Measurements from ENCODE around the gene PPP1R16B.
"Not testable (repeated sequence)": the region's sequence is repeated elsewhere in the genome, so short reads cannot be mapped to it uniquely, and the experiment has no call there.

Gene PPP1R16B

DNA sequence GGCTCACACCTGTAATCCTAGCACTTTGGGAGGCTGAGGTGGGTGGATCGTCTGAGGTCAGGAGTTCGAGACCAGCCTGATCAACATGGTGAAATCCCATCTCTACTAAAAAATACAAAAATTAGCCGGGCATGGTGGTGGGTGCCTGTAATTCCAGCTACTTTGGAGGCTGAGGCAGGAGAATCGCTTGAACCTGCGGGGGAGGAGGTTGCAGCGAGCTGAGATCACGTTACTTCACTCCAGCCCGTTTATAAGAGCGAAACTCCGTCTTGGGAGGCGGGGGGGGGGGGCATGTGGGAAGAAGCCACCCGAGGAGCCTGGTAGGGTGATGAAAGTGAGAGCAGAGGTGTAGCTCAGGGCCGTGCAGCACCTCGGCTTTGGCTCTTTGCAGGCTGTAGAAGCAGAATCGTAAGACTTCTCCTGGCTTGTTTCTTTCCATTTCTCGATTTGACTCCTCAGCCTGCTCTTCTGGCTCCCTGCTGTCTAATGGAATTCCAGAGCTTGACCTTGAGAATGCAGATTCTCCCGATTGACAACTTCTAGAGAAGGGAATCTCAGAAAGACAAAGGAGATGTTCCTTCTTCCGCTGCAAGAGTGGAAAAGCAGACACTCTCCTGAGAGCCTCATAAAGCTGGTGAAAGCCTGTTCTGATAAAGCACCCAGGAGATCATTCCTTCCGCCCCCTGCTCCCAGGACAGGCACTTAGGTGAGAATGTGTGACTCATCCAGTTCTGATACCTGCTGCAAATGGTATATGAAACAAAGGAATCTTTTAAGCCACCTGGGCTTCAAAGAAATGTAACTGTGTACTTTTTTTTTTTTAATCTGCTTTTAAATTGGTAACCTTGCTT lies 26.0 kb upstream of the PPP1R16B start:
- TF ChIP-seq GATA1 (IDR thresholded peaks at IDR 0.05; ENCODE audit: low read depth, low read length) (no peak), POLR2A (IDR thresholded peaks at IDR 0.05; ENCODE audit: low read length) (no peak)

DNA sequence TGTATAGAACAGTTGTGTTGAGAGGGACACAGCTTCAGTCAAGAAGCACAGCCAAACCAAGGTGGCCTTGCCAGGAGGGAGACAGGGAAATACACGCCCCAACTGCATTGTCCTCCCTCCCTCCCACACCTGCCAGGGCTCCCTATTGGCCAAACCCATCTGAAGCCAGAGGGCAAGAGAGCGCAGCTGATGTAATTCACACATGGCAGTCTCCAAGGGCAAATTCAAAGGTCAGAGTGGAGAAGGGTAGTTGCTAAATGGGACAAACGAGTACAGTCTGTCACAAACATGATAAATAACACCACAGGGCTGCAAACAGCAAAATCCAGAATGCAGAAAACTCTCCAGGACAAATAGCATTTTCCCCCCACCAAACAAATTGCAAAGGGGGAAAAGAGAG lies 23.2 kb upstream of the PPP1R16B start:
- no peak for DNase-seq
- TF ChIP-seq POLR2A (IDR thresholded peaks at IDR 0.05; ENCODE audit: low read length) (no peak), GATA1 (IDR thresholded peaks at IDR 0.05; ENCODE audit: low read depth, low read length) (no peak)

More for the DNA sequence above, 26.0 kb upstream of the PPP1R16B start:
- DNase-seq: no peak

DNA sequence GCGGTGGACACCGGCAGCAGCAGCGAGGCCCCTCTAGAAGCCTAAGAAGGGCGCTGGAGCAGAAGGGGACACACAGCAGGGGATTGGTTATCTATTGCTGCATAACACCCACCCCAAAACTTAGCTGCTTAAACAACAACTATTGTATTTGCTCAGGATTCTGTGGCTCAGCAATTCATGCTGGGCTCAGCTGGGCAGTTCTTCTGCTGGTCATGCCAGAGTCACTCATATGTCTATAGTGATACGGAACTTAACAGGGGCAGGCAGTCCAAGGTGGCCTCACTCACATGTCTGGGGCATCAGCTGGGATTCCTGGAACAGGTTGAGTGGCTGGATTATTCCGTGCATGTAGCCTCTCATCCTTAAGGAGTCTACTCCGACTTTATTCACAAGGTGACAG lies 17.6 kb upstream of the PPP1R16B start:
- TF ChIP-seq POLR2A (IDR thresholded peaks at IDR 0.05; ENCODE audit: low read length) (no peak), GATA1 (IDR thresholded peaks at IDR 0.05; ENCODE audit: low read depth, low read length) (no peak)
- DNase-seq: no peak

DNA sequence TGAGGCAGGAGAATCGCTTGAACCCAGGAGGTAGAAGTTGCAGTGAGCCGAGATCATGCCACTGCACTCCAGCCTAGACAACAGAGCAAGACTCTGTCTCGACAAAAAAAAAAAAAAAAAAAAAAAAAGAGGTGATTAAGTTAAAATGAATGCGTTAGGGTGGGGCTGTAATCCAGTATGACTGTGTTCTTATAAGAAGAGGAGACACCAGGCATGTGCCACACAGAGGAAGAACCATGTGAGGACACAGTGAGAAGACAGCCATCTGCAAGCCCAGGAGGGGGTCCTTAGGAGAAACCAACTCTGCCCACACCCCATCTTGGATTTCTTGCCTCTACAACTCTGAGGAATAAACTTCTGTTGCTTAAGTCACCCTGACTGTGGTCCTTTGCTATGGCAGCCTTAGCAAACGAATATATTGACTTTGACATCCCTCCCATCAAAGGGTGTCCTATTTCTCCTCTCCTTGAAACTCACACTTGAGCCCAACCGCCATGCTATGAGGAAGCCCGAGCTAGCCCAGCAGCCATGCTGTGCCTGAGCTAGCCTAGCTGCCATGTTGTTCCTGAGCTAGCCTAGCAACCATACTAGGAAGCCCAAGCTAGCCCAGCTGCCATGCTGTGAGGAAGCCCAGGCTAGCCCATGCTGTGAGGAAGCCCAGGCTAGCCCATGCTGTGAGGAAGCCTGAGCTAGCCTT lies 15.8 kb upstream of the PPP1R16B start:
- no peak for DNase-seq
- TF ChIP-seq POLR2A (IDR thresholded peaks at IDR 0.05; ENCODE audit: low read length): no peak
- TF ChIP-seq GATA1 (IDR thresholded peaks at IDR 0.05; ENCODE audit: low read depth, low read length): no peak

DNA sequence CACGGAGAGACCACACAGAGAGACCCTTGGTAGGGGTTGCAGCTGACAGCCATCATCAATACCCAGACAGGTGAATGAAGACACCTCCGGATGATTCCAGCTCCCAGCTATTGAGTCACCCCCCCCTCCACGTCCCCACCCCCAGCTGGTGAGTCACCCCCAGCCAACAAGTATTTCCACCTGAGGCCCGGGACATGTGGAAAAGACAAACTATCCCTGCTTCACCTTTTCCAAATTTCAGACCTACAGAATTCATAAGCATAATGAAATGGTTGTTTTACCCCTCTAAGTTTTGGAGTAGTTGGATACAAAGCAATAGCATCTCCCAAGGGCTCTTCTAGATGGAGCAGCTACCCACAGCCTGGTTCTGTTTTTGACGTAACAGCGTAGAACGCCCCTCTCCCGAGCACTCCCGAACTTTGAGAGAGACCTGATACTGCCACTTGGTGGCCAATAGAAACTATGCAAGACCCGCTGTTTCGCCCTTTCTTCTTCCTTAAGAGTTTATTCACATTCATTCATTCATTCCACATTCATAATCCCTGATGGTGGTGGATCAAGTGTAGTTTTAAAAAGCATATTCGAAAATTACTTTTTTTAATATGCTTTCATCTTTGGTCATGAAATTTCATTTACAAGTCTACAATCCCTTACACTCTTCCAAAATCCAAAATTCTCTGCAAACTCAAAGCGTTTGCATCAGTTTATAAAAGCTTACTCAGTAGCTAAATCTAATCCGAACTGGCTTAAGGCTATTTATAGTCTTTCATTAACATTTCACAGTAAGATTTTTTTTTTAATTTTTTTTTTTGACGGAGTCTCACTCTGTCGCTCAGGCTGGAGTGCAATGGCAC lies 15.1 kb upstream of the PPP1R16B start:
- DNase-seq: peak; percentile 9 to 39
- TF ChIP-seq GATA1 (IDR thresholded peaks at IDR 0.05; ENCODE audit: low read depth, low read length) (no peak), POLR2A (IDR thresholded peaks at IDR 0.05; ENCODE audit: low read length) (no peak)

DNA sequence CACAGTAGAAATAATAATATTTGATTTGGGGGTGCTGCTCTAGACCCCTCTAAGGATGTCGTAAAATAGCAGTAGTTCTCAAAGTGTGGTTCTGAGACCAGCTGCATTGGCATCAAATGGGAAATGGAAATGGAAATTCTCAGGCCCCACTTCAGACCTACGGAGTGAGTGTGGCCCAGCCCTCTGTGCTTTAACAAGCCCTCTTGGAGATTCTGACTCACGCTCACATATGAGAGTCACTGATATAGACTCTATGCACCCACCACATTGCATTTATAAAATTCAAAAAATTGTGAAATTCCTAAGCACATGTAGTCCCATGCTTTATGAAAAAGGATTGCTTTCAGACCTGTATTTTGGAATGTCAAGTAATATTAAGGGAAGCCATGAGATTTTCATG lies 14.2 kb upstream of the PPP1R16B start:
- no peak for DNase-seq
- TF ChIP-seq POLR2A (IDR thresholded peaks at IDR 0.05; ENCODE audit: low read length) (no peak), GATA1 (IDR thresholded peaks at IDR 0.05; ENCODE audit: low read depth, low read length) (no peak)

DNA sequence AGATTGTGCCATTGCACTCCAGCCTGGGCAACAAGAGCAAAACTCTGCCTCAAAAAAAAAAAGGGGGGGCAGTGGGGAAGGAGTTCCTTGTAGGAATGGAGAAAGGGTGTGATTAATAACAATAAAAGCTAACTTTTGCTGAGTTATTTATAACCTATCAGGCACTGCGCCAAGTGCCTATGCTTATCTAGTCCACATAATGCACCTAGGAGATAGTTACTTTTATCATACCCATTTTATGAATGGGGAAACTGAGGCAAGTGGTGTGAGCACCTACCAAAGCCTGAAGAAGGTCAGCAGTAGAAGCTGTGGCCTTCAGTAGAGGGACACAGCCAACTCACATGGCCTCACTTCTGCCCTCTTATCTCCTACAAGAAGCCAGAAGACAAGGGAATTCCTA lies 13.6 kb upstream of the PPP1R16B start:
- TF ChIP-seq POLR2A (IDR thresholded peaks at IDR 0.05; ENCODE audit: low read length): no peak
- TF ChIP-seq GATA1 (IDR thresholded peaks at IDR 0.05; ENCODE audit: low read depth, low read length): no peak
- no peak for DNase-seq

DNA sequence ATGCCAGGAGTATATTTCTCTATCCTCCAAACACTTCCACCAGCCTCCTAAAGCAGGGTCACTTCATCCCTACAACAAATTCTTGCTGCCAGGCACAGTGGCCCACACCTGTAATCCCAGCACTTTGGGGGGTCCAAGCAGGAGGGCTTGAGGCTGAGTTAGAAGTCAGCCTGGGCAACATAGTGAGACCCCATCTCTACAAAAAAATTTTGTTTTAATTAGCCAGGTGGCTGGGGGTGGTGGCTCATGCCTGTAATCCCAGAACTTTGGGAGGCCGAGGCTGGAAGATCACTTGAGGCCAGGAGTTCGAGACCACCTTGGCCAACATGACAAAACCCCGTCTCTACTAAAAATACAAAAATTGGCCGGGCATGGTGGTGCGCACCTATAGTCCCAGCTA lies 11.4 kb upstream of the PPP1R16B start:
- not testable (repeated sequence) for DNase-seq

DNA sequence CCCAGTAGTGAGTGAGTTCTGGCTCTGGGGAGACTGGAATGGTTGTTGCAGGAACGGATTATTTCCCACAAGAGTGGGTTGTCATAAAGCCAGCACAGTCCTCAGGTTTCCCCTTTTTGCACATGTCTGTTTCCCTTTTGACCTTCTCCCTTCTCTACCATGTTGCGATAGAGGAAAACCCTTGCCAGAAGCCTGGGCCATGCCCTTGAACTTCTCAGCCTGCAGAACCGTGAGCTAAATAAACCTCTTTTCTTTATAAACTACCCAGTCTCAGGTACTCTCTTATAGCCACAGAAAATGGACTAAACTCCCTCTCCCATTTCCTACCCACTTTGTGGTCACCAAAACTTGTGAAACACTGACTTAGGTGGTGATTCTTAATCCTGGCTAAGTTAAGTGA lies 7.2 kb upstream of the PPP1R16B start:
- TF ChIP-seq GATA1 (IDR thresholded peaks at IDR 0.05; ENCODE audit: low read depth, low read length): no peak
- TF ChIP-seq POLR2A (IDR thresholded peaks at IDR 0.05; ENCODE audit: low read length): no peak
- no peak for DNase-seq

DNA sequence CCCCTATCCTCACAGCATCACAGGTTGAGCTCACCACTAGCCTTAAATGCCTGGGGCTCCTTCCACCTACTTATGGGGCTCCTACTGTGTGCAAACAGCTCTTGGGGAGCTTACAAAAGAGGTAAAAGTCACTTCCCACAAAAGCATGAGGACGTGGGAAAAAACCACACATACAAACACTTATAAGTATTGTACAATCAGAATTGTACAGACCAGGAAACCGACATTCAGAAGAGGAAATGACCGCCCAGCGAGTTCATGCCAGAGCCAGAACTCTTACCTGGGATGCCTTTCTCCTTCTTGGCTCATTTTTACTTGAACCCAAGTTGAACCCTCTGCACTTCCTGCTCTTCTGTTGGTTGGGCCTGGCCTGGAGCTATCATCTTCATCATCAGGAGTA lies 6.3 kb upstream of the PPP1R16B start:
- no peak for DNase-seq
- TF ChIP-seq POLR2A (IDR thresholded peaks at IDR 0.05; ENCODE audit: low read length): no peak
- no peak for TF ChIP-seq GATA1 (IDR thresholded peaks at IDR 0.05; ENCODE audit: low read depth, low read length)

DNA sequence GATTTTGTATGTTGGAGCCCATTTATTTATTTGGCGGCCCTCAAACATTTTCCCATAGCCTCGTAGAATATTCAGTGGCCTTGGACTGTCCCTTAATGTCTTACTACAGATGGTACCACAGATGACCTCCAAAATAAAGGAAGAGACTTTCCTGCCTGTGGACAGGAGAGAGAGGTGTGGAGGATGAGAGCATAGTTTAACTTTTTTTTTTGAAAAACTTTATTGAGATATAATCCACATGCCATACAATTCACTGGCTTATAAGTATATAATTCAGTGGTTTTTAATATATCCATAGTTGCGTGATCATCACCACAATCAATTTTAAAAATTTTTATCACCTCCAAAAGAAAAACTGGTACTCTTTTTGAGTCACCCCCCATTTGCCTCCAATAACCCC lies 4.6 kb upstream of the PPP1R16B start:
- TF ChIP-seq GATA1 (IDR thresholded peaks at IDR 0.05; ENCODE audit: low read depth, low read length): no peak
- TF ChIP-seq POLR2A (IDR thresholded peaks at IDR 0.05; ENCODE audit: low read length): no peak
- DNase-seq: no peak

DNA sequence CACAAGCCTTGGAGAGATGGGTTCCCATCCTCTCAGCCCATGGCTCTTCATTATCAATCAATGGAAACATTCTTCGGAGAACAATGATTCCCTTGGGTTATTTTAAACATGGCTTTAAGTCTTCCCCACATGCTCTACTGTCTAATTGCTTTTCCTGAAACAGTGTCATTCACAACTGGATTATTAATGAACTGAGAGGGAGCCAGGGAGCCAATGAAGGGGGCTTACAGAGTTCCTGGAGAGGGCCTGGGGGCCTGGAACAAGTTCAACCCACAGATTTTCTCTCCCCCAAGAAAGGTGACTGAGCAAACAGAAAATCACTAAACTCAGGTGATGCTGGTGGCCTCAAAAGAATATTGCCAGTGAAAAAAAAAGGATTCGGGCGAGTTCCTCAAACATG lies 1.3 kb upstream of the PPP1R16B start:
- TF ChIP-seq POLR2A (IDR thresholded peaks at IDR 0.05; ENCODE audit: low read length) (no peak), GATA1 (IDR thresholded peaks at IDR 0.05; ENCODE audit: low read depth, low read length) (no peak)

DNA sequence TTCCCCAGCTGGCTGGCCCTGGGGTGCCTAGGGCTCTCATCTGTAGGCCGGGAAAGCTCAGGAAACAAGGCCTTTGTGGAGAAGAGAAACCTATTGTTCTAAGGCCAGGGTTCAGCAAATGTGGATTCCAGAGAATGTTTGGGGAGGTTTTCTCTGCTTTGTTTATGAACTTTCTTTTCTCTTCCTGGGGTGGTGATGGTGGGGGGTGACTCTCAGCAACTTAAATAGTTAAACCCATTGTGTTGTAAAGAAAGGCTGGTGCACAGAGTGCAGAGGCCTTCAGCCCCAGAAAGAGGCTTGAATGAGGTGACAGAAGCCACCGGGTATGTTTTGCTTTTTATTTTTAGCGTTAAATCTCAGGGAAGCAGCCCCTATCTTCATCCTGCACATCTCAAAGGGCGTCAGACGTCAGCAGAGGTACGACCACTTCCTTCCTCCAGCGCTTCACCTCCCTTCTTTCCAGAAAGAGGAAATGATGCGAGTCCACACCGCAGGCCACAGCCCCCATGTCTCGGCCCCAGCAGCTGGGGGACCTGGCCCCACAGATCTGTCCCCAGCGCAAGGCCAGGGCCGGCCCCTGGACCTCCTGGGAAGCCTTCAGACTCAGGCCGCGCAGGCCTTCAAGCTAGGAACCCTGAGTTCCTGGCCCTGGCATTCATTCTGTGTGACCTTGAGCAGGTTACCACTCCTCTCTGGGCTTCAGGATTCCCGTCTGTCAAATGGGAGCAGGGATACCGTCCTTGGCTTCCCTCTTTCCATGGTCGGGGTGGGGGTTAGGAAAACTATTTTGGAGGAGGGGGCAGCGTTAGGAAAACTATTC lies 605 bp upstream of the PPP1R16B start:
- TF ChIP-seq POLR2A (IDR thresholded peaks at IDR 0.05; ENCODE audit: low read length) (no peak), GATA1 (IDR thresholded peaks at IDR 0.05; ENCODE audit: low read depth, low read length) (no peak)
- DNase-seq: no peak

More for the DNA sequence above, 1.3 kb upstream of the PPP1R16B start:
- no peak for DNase-seq
